GM18870 (cell line): Measurements from ENCODE around the gene IRAK4.
"Not testable (repeated sequence)": the region's sequence is repeated elsewhere in the genome, so short reads cannot be mapped to it uniquely, and the experiment has no call there.

ENCODE experiments used
- ATAC-seq: cut with Tn5 transposase; IDR thresholded peaks from one replicate; pipeline ENCODE4 v1.9.1; 2021; ENCODE audit warnings: moderate library complexity; ENCODE audit not compliant: unreplicated experiment

IRAK4 gene

DNA sequence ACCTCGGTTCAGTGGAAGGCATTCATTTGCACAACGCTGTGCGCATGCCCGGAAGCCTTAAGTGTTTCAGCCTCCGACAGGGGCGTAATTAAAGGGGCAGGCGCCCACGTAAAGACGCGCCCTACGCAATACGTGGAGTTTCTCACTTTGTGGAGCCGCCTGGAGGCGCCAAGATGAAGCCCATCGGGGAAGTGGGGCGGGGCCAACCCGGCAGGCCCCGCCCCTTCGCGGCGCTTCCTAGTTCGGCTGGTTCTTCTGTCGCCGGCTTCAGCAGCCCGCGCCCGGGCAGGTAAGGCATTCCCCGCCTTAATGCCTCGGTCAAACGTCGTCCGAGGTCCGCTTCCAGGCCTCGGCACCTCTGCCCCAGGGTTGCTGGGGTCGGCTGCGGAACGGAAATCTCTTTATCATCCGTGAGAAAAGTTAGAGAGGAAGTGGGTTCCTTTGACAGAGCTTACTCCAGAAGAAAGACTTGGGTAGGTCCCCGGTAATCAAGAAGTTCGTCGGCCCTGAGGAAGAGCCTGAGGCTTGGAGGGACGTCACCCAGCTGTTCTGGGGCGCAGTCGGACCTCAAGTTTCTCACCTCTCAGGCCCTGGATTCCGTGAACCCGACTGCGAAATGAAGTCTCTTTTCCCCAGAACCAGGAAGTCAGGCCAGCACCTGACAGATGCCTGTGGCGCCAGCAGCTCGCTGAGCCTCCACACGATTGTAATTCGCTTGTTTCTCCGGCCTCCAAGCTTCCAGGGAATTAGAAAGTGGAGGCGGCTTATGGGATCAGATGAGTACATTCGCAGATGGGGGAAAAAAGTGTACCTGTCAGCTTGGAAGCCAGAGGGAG, at the start of gene IRAK4, which contains the start of gene PUS7L:
Gene IRAK4 (plus strand): TSS at position 224 of the 836 bp plus-strand sequence. CDS start 9,161 bp downstream, outside the sequence.
Gene PUS7L (minus strand): TSS at position 63 of the 836 bp plus-strand sequence. CDS start 3,545 bp downstream, outside the sequence.
- ATAC-seq: peak; percentile 94

DNA sequence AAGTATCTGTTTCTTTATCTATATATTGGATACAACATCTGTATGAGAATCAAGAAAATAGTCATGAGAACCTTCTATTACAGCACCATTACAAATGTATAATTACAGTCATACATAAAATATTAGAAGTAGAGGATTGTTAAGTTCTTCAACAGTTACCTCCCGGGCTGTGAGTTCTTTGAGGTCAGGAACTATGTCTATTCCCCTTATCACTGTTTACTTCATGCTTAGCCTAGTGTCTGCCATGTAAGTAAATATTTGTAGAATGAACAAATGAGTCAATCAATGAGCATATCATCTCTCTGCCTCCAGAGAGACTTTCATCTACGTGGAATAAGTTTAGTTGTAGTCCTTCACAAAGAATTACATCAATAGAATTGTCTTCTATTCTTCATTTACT, 47.4 kb upstream of the IRAK4 start:
- ATAC-seq: no peak

DNA sequence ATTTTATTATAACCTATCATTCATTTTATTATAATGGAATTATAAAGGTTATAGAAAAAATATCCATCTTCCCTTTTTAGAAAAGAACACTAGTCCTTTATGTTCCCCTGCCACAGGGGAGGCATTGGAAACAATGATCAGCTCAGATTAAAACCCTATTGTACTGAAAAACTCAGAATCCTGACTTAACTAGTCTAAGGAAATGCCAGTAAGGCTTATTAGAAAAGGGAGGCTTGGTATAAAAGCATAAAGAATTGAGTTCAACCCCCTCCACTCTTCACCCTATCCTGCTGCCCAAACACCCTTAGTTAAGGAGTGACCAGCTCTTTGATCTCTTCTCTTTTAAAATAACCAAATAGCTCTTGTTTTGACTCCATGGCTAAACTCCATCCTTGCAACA, 36.1 kb upstream of the IRAK4 start:
- ATAC-seq: no peak

DNA sequence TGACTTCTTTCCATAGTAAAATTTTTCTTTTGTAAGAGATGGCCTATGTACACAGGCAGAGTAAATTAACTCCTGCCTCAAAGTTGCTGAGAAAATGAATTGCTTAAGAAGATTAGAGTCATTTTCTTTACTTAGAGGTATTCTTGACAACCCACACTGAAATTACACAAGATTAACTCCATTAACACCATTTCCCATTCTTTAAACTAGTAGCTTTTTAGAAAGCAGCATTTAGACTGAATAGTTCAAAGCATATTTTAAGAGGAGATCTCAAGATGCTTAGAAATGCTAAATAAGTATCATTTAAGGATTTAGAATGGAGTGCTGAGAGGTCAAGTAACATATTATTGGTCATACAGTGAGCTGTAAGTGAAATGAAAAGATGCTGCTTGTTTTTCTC, 35.6 kb upstream of the IRAK4 start:
- ATAC-seq: no peak

DNA sequence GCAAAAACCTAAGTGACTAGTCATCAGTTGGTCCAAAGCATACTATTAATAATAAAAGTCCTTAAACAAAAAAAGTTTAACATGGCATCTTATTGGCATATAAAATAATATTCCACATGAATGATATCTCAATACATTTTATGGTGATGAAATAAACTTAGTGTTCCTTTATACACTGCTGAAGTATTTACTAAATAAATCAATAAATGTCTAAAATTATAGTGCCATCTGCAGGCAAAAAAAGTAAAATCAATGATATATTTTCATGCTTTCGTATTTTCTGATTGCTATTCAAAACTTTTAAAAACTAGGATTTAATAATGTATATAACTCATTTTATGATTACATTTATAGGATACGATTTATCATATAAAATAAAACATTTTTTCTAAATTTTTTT, 30.6 kb upstream of the IRAK4 start:
- ATAC-seq: no peak

DNA sequence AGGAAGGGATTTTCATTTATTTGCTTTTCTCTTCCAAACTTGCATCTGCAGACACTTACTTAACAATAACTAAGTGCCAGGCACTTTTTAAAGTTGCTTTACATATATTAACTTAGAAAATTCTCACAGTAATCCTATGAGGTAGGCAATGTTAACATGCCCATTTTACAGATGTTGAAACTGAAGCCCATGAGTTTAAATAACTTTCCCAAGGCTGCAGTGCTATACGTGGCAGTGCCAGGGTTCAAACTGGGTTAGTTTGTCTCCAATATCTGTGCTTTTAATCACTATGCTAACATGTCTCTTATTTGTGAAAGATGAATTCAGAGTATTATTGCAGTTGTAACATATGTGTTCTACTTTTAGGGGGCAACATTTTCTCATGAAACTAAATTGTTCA, 30.1 kb upstream of the IRAK4 start:
- no peak for ATAC-seq

DNA sequence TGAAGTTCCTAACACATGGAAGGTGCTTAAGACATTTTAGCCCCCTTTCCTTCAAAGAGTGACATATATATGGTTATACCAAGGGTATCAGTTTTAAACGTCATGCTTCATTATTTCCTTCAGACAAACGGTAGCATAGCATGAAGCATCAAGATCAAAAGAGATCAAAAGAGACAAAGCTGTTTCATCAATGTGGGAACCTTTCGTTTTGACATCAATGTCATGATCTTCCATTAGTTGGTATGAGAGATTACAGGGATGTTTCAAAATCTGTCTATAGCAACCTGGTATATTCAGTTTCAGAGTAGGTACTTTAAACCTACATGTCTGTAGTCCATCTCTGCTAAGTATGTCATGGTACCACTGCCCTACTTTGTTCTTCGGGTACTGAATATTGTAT, 28.5 kb upstream of the IRAK4 start:
- ATAC-seq: no peak

DNA sequence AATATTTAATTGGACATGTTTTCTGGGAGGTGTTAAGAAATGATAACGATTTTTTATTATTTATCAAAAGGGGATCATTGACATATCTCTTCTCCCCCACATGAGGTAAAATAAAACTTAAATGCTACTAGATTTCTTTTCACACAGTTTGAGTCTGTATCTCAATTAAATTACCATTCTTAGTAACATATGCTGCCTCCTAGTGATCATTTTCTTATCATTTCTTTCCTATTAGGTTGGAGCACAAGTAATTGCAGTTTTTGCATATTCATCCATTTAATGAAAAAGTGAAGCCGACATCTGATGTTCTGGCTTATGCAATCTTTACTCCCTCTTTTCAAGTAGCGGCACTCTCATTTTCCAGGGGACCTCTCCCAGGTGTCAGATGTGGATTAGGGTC, 25.1 kb upstream of the IRAK4 start:
- no peak for ATAC-seq

DNA sequence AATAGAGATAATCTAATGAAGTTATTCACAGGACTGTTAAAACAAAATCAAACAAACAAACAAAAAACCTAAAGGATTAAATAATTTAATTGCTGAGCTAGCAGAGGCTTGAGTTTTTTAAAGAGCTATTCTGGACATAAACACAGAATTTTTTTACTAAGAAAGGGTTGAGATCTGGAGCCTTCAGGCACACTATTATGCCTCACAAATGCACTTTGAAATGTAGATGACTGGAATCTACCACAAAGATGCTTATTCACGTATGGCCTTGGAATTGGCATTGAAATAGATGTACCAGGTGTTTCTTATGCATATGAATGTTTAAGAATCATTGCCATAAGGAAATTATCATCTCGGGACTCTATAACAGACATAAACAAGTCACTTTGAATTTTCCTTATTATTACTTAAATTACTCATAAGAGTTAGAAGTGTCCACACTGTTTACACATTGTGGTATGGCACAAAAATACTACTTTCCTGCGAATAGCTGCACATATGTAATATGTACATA, 21.8 kb upstream of the IRAK4 start:
- ATAC-seq: no peak

DNA sequence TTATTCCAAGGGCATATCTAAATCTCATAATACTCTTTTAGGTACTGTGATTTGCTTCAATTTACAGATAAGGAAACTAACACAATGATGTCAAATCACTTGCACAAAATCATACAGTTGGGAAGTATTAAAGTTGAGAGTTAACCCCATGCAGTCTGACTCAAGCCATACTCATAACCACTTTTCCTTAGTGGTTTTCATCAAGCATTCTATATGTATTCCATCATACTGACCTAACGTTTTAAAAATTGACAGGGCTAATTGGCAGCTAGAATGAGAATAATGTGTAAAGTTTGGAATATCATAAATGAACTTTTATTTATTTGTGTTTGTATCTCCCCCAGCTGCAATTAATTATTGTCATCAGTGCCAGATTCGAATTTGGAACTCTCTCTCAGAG, 21.1 kb upstream of the IRAK4 start:
- ATAC-seq: no peak

DNA sequence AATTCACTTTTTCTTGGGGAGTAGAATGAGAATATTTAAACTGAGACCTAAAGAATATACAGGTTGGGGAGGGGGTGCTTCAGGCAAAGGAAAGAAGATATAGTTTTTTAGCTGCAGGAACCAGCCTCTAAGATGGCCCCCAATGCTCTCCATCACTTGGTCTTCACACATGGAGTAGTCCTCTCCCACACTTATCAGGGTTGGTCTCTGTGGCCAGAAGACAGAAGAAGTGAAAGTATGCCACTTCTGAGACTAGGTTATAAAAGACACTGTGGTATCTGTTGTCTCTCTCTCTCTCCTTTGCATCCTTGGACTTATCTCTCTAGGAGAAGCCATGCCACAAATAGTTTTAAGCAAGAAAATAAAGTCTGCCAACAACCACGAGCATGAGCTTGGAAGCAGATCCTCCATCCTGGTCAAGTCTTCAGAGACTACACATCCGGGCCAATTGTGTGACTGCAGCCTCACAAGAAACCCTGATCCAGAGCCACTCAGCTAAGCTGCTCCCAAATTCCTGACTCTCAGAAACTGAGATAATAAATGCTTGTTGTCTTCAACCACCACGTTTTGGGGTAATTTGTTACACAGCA, 18.1 kb upstream of the IRAK4 start:
- ATAC-seq: peak; percentile 61

DNA sequence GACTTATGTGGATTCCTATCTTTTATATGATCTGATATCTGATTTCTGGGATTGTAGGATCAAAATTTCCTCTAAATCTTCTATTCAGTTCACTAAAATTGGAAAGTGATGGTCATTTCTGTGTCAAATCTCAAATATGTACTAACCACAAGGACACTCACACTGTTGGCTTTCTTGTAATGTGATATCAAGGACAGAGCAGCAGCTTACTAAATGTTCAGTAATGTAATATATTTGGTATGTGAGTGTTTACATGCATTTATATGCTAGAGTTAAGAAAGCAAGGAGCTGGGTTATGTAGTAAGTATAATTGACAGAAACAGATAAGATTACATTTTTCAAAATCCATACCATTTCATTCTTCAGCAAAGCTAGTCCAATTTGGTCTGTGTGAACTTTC, 16.6 kb upstream of the IRAK4 start:
- no peak for ATAC-seq

DNA sequence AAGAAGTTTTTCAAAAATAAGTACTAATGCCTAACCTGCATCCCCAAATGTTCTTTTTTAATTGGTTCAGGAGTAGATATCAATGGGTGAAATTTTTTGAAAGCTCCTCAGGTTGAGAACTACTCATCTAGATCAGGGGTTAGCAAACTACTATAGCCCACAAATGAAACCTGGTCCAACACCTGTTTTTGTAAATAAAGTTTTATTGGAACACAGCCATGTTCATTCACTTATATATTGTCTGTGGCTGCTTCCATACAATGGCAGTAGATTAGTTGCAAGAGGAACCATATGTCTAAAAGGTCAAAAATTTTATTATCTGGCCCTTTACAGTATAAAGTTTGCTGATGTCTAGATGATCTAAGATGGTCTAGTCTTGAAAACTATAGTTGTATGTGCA, 13.9 kb upstream of the IRAK4 start:
- ATAC-seq: no peak

DNA sequence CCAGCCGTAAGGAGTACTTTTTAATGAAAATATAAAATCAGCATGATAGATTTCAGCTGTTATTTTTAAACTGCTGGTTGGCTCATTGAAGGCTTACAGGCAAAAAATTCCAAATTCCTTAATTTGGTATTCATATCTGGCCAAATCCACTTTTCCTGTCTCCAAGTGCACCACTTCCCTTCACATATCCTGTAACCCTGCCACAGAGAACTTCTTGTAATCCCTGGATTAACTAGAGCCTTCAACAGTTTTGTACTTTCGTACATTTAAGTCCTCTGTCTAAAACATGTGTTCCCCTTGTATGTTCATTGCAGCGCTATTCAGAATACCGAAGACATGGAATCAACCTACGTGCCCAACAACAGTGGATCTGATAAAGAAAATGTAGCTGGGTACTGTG, 9.7 kb upstream of the IRAK4 start:
- ATAC-seq: no peak

DNA sequence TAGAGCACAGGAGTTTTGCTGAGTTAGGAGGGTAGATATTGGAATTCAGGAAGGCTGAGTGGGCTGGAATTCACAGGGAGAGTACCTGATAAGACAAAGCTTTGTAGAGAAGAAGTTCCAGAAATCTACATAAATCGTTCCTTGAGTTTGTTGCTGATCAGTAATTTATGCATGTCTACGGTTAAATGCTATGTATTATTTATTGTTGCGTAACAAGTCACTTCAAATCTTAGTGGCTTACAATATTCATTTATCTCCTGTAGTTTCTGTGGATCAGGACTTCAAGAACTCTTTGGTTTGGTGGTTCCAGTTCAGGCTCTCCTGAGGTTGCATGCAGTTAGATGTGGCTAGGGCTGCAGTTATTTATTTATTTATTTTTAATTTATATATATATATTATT, 7.9 kb upstream of the IRAK4 start:
- no peak for ATAC-seq

DNA sequence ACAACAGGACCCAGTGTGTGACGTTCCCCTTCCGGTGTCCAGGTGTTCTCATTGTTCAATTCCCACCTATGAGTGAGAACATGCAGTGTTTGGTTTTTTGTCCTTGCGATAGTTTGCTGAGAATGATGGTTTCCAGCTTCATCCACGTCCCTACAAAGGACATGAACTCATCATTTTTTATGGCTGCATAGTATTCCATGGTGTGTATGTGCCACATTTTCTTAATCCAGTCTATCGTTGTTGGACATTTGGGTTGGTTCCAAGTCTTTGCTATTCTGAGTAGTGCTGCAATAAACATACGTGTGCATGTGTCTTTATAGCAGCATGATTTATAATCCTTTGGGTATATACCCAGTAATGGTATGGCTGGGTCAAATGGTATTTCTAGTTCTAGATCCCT, 7.4 kb upstream of the IRAK4 start:
- not testable (repeated sequence) for ATAC-seq

DNA sequence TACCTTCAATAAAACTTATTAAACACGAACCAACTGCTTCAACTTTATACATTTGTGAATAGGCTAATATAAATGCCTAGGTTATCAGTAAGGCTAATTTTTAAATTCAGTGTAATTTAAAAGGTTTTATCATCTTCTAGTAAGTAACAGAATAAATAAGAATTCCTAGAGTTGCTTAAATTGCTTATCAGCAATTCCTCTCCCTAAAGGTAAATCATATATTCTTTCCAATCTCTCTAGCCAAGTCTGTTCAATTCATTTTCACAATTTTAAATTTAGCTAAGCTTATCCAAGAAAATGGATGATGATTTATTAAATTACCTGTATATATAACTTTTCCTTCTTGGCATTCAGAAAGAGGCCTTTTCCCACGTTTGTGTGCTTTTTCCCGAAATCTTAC, 4.7 kb upstream of the IRAK4 start:
- no peak for ATAC-seq

DNA sequence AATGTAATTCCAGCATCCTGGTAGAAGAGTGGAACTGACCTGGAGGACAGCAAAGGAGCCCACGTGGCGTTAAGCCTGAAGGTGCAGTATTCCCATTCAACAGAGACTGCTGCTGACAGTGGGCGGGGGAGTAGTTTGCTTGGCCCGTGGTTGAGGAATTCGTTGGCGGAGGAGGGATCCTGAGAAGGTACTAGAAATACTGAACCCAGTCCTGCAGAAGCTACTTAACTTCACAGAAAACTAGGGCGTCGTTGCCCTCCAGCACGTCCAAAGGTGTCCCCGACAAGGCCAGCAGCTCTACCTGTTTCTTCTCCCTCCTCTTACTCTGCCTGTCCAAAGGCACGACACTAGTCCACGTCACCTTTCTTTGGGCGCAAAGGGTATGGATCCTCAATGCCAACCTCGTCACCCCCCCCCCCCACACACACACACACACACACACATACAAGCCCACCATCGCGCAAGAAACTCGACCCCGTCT, 464 bp upstream of the IRAK4 start:
- ATAC-seq: no peak

DNA sequence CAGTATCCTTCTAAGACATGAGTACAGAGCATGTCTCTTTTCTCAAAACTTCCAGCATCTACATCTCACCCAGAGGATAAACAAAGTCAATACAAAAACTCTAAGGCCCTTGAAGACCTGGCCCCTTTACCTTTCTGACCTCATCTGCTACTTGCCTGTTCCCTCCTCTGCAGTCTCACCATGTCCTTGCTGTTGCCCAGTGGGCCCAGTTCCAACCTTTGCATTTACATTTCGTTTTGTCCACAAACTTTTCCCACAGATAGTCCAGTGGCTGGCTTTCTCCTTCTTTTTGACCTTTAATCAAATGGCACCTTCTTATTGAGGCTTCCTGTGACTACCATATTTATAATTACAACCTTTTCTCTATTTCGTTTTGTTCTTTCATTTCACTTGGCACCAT, 1.6 kb downstream of the IRAK4 start:
- no peak for ATAC-seq

DNA sequence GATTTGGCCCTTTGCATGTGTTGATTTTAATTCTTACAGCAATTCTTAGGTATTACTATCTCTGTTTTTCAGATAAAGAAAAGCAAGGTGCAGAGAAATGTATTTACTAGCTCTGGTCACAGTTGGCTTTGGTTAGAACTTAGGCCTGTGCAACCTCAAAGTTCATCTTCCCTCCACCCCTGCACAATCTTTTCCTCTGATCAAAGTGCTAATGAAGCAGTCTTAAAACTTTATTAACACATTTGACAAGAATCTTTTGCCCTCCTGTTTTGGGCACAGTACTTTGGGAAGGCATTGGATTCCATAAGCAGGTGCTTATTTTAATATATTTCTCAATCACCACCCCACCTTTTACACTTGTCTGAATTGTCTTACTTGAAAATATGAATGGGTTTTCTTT, 2.7 kb downstream of the IRAK4 start:
- no peak for ATAC-seq

DNA sequence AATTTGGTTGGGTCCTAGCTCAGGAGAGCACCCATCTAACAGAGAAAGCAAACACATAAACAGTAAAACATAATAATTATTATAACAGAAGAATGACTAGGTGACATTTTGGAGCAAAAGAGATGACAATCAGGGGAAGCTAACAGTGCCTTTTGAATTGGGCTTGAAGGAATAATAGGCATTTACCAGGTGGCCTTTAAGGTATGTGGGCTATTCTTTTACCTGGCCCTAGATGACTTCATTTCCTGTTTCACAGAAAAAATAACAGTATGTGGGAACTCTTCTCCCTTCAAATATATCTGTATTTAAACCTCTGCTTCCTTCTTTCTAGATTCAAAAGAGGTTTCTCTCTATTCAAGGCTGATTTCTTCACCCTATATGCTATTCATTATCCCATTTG, 3.8 kb downstream of the IRAK4 start:
- ATAC-seq: no peak

DNA sequence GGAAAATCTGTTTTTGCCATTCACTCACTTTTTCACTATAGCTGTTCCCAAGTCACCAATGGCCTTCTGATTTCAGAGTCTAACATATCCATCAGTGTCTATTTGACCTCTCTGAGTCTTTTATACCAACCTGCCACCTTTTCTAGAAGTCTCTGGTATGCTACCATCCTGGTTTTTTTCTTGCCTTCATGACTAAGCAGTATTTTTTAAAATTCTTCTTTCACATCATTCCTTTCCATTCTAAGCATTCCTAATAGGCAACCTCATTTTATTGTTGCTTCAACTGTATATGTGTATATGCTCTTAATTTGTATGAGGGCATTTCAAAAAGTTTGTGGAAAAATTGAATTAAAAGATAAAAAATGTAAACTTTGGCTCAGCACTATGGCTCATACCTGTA, 5.0 kb downstream of the IRAK4 start:
- no peak for ATAC-seq
